ENCODE measurements around the gene SLC6A20.

Gene SLC6A20

GRCh38 chr3:45737234-45737633 is 59.1 kb downstream of the SLC6A20 start:
- TF ChIP-seq TAF1 (IDR thresholded peaks at IDR 0.05; ENCODE audit: borderline replicate concordance, insufficient read depth, low read length) (no peak), SIN3A (IDR thresholded peaks at IDR 0.05; ENCODE audit: borderline replicate concordance, insufficient read depth, low read length) (no peak), FOXP2 (optimal IDR thresholded peaks at IDR 0.05; ENCODE audit: borderline replicate concordance, extremely low read depth, extremely low read length, insufficient read depth) (no peak), POLR2AphosphoS5 (IDR thresholded peaks at IDR 0.05; ENCODE audit: low read depth, low read length) (no peak), REST (IDR thresholded peaks at IDR 0.05; ENCODE audit: insufficient read depth in 1 of 2, low read depth in 2 of 2, low read length in 2 of 2) (no peak)

- TF ChIP-seq SIN3A (IDR thresholded peaks at IDR 0.05; ENCODE audit: borderline replicate concordance, insufficient read depth, low read length): no peak
- TF ChIP-seq POLR2AphosphoS5 (IDR thresholded peaks at IDR 0.05; ENCODE audit: low read depth, low read length): no peak
- TF ChIP-seq REST (IDR thresholded peaks at IDR 0.05; ENCODE audit: insufficient read depth in 1 of 2, low read depth in 2 of 2, low read length in 2 of 2): no peak
- TF ChIP-seq TAF1 (IDR thresholded peaks at IDR 0.05; ENCODE audit: borderline replicate concordance, insufficient read depth, low read length): no peak
- TF ChIP-seq FOXP2 (optimal IDR thresholded peaks at IDR 0.05; ENCODE audit: borderline replicate concordance, extremely low read depth, extremely low read length, insufficient read depth): no peak
These were observed 59.6 kb downstream of the SLC6A20 start for GRCh38 chr3:45736707-45737106.

- no peak for TF ChIP-seq POLR2AphosphoS5 (IDR thresholded peaks at IDR 0.05; ENCODE audit: low read depth, low read length)
- TF ChIP-seq TAF1 (IDR thresholded peaks at IDR 0.05; ENCODE audit: borderline replicate concordance, insufficient read depth, low read length): no peak
- TF ChIP-seq SIN3A (IDR thresholded peaks at IDR 0.05; ENCODE audit: borderline replicate concordance, insufficient read depth, low read length): no peak
- TF ChIP-seq REST (IDR thresholded peaks at IDR 0.05; ENCODE audit: insufficient read depth in 1 of 2, low read depth in 2 of 2, low read length in 2 of 2): no peak
- no peak for TF ChIP-seq FOXP2 (optimal IDR thresholded peaks at IDR 0.05; ENCODE audit: borderline replicate concordance, extremely low read depth, extremely low read length, insufficient read depth)
These were observed 65.8 kb downstream of the SLC6A20 start for GRCh38 chr3:45730409-45731154.

- TF ChIP-seq FOXP2 (optimal IDR thresholded peaks at IDR 0.05; ENCODE audit: borderline replicate concordance, extremely low read depth, extremely low read length, insufficient read depth) (no peak), SIN3A (IDR thresholded peaks at IDR 0.05; ENCODE audit: borderline replicate concordance, insufficient read depth, low read length) (no peak), REST (IDR thresholded peaks at IDR 0.05; ENCODE audit: insufficient read depth in 1 of 2, low read depth in 2 of 2, low read length in 2 of 2) (no peak), TAF1 (IDR thresholded peaks at IDR 0.05; ENCODE audit: borderline replicate concordance, insufficient read depth, low read length) (no peak), POLR2AphosphoS5 (IDR thresholded peaks at IDR 0.05; ENCODE audit: low read depth, low read length) (no peak)
These were observed 66.7 kb downstream of the SLC6A20 start for GRCh38 chr3:45729614-45730013.
